Measurements from ENCODE around the gene KIF5C.
A peak's percentile ranks its signal among the peaks of the same experiment; 100 is the strongest.
"Not testable (repeated sequence)": the region's sequence is repeated elsewhere in the genome, so short reads cannot be mapped to it uniquely, and the experiment has no call there.

KIF5C gene

DNA sequence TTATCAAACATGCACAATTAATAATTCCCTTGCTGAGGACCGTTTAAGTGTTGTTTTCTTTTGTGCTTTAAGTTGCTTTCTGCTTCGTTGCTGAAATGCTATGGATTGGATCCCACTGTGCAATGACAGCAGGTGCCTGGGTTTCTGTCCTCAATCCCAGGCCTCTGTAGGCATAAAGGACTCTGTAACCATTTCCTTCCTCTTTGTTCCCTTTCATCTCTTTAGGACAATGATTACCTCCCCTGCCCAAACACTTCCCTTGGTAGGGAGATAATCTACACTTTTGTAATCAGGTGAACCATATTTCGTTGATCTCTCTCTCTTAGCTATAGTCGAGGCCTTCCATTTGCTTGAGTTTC, 104.9 kb downstream of the KIF5C start:
- H3K27ac ChIP-seq (replicated peaks), result no peak overlapping the region
- no peak for TF ChIP-seq GABPA (IDR thresholded peaks at IDR 0.05; ENCODE audit: low read depth)
- TF ChIP-seq SPI1 (IDR thresholded peaks at IDR 0.05; ENCODE audit: borderline replicate concordance, low read depth), result peak; percentile 3; the same call in 1 of the 2 replicates

GRCh38 chr2:148980496-148980895, 105.5 kb downstream of the KIF5C start:
- H3K27me3 ChIP-seq (ENCODE audit: insufficient read depth, poor library complexity, severe bottlenecking); DNase-seq (ENCODE audit: low read depth in 1 of 2, low spot score in 1 of 2); H3K4me3 ChIP-seq (replicated peaks; ENCODE audit: insufficient read depth, low read length); H3K27ac ChIP-seq (replicated peaks): not testable (repeated sequence)

More for the DNA sequence above, 104.9 kb downstream of the KIF5C start:
- Histone ChIP-seq H3K4me3 (replicated peaks; ENCODE audit: insufficient read depth, low read length) (no peak overlapping the region), H3K27me3 (ENCODE audit: insufficient read depth, poor library complexity, severe bottlenecking) (no peaks in the 10 kb centered on the region)
- no peak for DNase-seq (ENCODE audit: low read depth in 1 of 2, low spot score in 1 of 2)

GRCh38 chr2:148981324-148981723, 106.3 kb downstream of the KIF5C start:
- Histone ChIP-seq H3K27me3 (ENCODE audit: insufficient read depth, poor library complexity, severe bottlenecking) (no peaks in the 10 kb centered on the region), H3K27ac (replicated peaks) (no peak overlapping the region), H3K4me3 (replicated peaks; ENCODE audit: insufficient read depth, low read length) (no peak overlapping the region)
- TF ChIP-seq, protein P1, sequence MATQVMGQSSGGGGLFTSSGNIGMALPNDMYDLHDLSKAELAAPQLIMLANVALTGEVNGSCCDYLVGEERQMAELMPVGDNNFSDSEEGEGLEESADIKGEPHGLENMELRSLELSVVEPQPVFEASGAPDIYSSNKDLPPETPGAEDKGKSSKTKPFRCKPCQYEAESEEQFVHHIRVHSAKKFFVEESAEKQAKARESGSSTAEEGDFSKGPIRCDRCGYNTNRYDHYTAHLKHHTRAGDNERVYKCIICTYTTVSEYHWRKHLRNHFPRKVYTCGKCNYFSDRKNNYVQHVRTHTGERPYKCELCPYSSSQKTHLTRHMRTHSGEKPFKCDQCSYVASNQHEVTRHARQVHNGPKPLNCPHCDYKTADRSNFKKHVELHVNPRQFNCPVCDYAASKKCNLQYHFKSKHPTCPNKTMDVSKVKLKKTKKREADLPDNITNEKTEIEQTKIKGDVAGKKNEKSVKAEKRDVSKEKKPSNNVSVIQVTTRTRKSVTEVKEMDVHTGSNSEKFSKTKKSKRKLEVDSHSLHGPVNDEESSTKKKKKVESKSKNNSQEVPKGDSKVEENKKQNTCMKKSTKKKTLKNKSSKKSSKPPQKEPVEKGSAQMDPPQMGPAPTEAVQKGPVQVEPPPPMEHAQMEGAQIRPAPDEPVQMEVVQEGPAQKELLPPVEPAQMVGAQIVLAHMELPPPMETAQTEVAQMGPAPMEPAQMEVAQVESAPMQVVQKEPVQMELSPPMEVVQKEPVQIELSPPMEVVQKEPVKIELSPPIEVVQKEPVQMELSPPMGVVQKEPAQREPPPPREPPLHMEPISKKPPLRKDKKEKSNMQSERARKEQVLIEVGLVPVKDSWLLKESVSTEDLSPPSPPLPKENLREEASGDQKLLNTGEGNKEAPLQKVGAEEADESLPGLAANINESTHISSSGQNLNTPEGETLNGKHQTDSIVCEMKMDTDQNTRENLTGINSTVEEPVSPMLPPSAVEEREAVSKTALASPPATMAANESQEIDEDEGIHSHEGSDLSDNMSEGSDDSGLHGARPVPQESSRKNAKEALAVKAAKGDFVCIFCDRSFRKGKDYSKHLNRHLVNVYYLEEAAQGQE (IDR thresholded peaks at IDR 0.05; ENCODE audit: insufficient replicate concordance, low read depth), result no peak
- TF ChIP-seq CTCF (IDR thresholded peaks at IDR 0.05; ENCODE audit: insufficient read depth, low read length) (no peak), SPI1 (IDR thresholded peaks at IDR 0.05; ENCODE audit: borderline replicate concordance, low read depth) (no peak), POLR2AphosphoS5 (IDR thresholded peaks at IDR 0.05; ENCODE audit: low read depth) (no peak), GABPA (IDR thresholded peaks at IDR 0.05; ENCODE audit: low read depth) (no peak)
- no peak for DNase-seq (ENCODE audit: low read depth in 1 of 2, low spot score in 1 of 2)

DNA sequence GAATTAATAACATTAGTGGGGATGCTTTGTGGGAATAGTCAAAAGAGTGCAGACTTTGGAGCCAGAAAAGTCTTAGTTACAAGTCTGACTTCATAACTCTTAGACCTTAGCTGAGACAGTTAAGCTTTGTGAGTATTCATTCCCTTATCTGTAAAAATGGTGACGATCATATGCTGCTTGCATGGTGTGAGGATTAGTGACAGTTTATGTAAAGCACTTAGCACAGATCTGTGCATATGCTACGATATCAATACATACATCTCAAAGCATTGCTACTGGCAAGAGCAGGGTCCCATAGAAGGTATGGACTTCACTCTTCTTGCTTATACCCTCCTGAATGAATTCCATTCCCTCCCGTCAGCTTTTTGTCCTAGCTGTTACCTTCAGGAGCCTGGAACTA, 106.8 kb downstream of the KIF5C start:
- DNase-seq (ENCODE audit: low read depth in 1 of 2, low spot score in 1 of 2), result no peak
- Histone ChIP-seq H3K4me3 (replicated peaks; ENCODE audit: insufficient read depth, low read length) (no peak overlapping the region), H3K27me3 (ENCODE audit: insufficient read depth, poor library complexity, severe bottlenecking) (no peaks in the 10 kb centered on the region), H3K27ac (replicated peaks) (no peak overlapping the region)
- TF ChIP-seq SPI1 (IDR thresholded peaks at IDR 0.05; ENCODE audit: borderline replicate concordance, low read depth) (no peak), GABPA (IDR thresholded peaks at IDR 0.05; ENCODE audit: low read depth) (no peak), CTCF (IDR thresholded peaks at IDR 0.05; ENCODE audit: insufficient read depth, low read length) (no peak), POLR2AphosphoS5 (IDR thresholded peaks at IDR 0.05; ENCODE audit: low read depth) (no peak)
- TF ChIP-seq, protein P1 (IDR thresholded peaks at IDR 0.05; ENCODE audit: insufficient replicate concordance, low read depth), result no peak

DNA sequence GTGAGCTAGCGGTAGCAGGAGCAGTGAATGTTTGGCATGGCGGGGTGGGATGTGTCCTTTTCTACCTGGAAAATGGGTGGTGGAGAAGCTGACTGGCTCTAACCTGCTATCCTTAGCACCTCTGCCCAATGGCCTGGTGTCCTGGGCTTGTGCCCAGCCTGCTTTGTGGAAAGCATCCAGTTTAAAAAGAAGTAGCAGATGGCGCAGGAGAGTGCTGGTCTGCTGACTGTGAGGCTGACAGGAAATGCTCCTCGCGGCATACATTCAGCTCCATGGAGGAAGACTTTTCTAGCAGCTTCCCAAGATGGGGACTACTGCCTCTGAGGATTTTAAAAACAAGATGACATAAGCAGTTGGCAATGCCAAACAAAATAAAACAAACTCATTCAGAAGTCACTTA, 107.3 kb downstream of the KIF5C start:
- DNase-seq (ENCODE audit: low read depth in 1 of 2, low spot score in 1 of 2), result no peak
- no peaks in the 10 kb centered on the region for H3K27me3 ChIP-seq (ENCODE audit: insufficient read depth, poor library complexity, severe bottlenecking)
- no peak overlapping the region for H3K27ac ChIP-seq (replicated peaks)
- H3K4me3 ChIP-seq (replicated peaks; ENCODE audit: insufficient read depth, low read length), result no peak overlapping the region
- no peak for TF ChIP-seq SPI1 (IDR thresholded peaks at IDR 0.05; ENCODE audit: borderline replicate concordance, low read depth)
- no peak for TF ChIP-seq CTCF (IDR thresholded peaks at IDR 0.05; ENCODE audit: insufficient read depth, low read length)
- TF ChIP-seq POLR2AphosphoS5 (IDR thresholded peaks at IDR 0.05; ENCODE audit: low read depth), result no peak
- TF ChIP-seq, protein P1 (IDR thresholded peaks at IDR 0.05; ENCODE audit: insufficient replicate concordance, low read depth), result no peak
- TF ChIP-seq GABPA (IDR thresholded peaks at IDR 0.05; ENCODE audit: low read depth), result no peak
